Prostate gland (tissue), 2 donors: Measurements from ENCODE around the gene GPR107.

Source experiments
- CTCF ChIP-seq, 4 experiments: fragments of 200-600 bp in 2 of 4; fragments of 450-650 bp in 2 of 4; sonication (generic) in 2 of 4; IDR thresholded peaks; 1 replicate in 3 of 4; 2 replicates in 1 of 4; pipeline ENCODE4 v1.5.1; 2016 to 2019; ENCODE audit warnings: antibody characterized with exemption in 4 of 4, mild to moderate bottlenecking in 2 of 4, moderate library complexity in 2 of 4
- POLR2A ChIP-seq: fragments of 450-650 bp; IDR thresholded peaks from one replicate; pipeline ENCODE4 v1.6.1; 2016; ENCODE audit warnings: antibody characterized with exemption, mild to moderate bottlenecking

DNA sequence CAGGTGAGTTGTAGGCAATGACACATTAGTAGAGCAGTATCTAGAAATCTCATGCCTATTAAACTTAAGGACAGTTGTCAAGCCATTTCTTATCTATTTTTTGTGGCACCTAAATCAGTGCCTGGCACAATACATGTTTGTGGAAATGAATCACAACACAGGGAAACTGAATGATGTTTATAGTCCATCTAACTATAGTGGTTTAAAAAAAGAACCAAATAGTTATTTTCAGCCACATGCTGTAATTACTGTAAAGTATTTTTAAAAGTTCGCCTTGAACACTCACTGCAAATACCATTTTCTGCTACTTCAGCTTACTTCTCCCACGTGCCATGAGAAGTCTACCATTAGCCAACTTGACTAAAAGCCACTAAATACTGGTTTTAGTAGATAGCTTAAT, 32.6 kb upstream of the GPR107 start:
- TF ChIP-seq POLR2A (no peak), CTCF (IDR thresholded peaks at IDR 0.05) (no peak)
